Brain microvascular endothelial cell (primary cell): Measurements from ENCODE around the gene RCAN3.
A peak's percentile ranks its signal among the peaks of the same experiment; 100 is the strongest.

Experiments
- DNase-seq: peaks from one replicate; pipeline ENCODE4 v3.0.0-alpha.2; 2020
- H3K27ac ChIP-seq: fragments of 250-450 bp; sonication (Bioruptor Pico); 2 replicates; pipeline ENCODE4 v1.5.1; 2020; ENCODE audit warnings: mild to moderate bottlenecking, moderate library complexity
- H3K27me3 ChIP-seq: fragments of 250-450 bp; sonication (Bioruptor Pico); replicated peaks from 2 replicates; pipeline ENCODE4 v1.5.1; 2020; ENCODE audit warnings: mild to moderate bottlenecking
- H3K36me3 ChIP-seq: fragments of 250-450 bp; sonication (Bioruptor Pico); replicated peaks from 2 replicates; pipeline ENCODE4 v1.5.1; 2020; ENCODE audit warnings: mild to moderate bottlenecking
- H3K4me3 ChIP-seq: 2 replicates; pipeline ENCODE4 v1.5.1; 2011; ENCODE audit warnings: low read depth, mild to moderate bottlenecking, control low read depth, low read length, moderate library complexity
- CTCF ChIP-seq: IDR thresholded peaks from 2 replicates; pipeline ENCODE4 v1.5.1; 2011; ENCODE audit warnings: low read depth, mild to moderate bottlenecking, moderate library complexity, low read length, control low read depth, inconsistent platforms; ENCODE audit errors: missing control alignments
- in situ Hi-C: cut with HindIII; loops from 2 replicates; pipeline ENCODE4 v1.10.0; 2017; ENCODE audit warnings: low sequenced_read_pairs, low pct_ligation_motif_present

The RCAN3 gene

GRCh38 chr1:24540051-24540905 lies 37.6 kb downstream of the RCAN3 start:
- in situ Hi-C loops = no loop called here
- no peak for DNase-seq
- H3K27ac ChIP-seq = no peak overlapping the region
- TF ChIP-seq CTCF = no peak
- H3K4me3 ChIP-seq = no peak overlapping the region
- H3K27me3 ChIP-seq = no peaks in the 10 kb centered on the region
- H3K36me3 ChIP-seq = peaks cover under 1% of the 10 kb centered on the region

GRCh38 chr1:24540906-24541710 lies 38.5 kb downstream of the RCAN3 start:
- no peak overlapping the region for H3K27ac ChIP-seq
- peak; percentile 46 for DNase-seq
- H3K27me3 ChIP-seq = no peaks in the 10 kb centered on the region
- no peaks in the 10 kb centered on the region for H3K36me3 ChIP-seq
- in situ Hi-C loops = no loop called here
- no peak for TF ChIP-seq CTCF
- no peak overlapping the region for H3K4me3 ChIP-seq

- H3K27me3 ChIP-seq = no peaks in the 10 kb centered on the region
- DNase-seq = no peak
- TF ChIP-seq CTCF = peak; percentile 68
These were observed 39.2 kb downstream of the RCAN3 start for GRCh38 chr1:24541711-24542346.

GRCh38 chr1:24544239-24544638 lies 41.6 kb downstream of the RCAN3 start:
- H3K27me3 ChIP-seq = peaks cover 4% of the 10 kb centered on the region
- no peak for DNase-seq
- H3K36me3 ChIP-seq = no peaks in the 10 kb centered on the region
- no peak overlapping the region for H3K4me3 ChIP-seq
- no peak for TF ChIP-seq CTCF
- no peak overlapping the region for H3K27ac ChIP-seq
- in situ Hi-C loops = no loop called here

More at GRCh38 chr1:24541711-24542346, 39.2 kb downstream of the RCAN3 start:
- H3K4me3 ChIP-seq = no peak overlapping the region
- no peaks in the 10 kb centered on the region for H3K36me3 ChIP-seq
- no peak overlapping the region for H3K27ac ChIP-seq
- in situ Hi-C loops = no loop called here

- Histone ChIP-seq H3K36me3 (no peaks in the 10 kb centered on the region), H3K27me3 (peaks cover 9% of the 10 kb centered on the region), H3K4me3 (no peak overlapping the region), H3K27ac (no peak overlapping the region)
- no peak for TF ChIP-seq CTCF
- no peak for DNase-seq
- in situ Hi-C loops = no loop called here
These were observed 43.0 kb downstream of the RCAN3 start for GRCh38 chr1:24545662-24546061.
